HG02588 (cell line): ENCODE results near the gene MLLT3.
A peak's percentile ranks its signal among the peaks of the same experiment; 100 is the strongest.

Experiments used
- ATAC-seq: cut with Tn5 transposase; IDR thresholded peaks from one replicate; pipeline ENCODE4 v1.9.1; 2021; ENCODE audit warnings: mild to moderate bottlenecking, moderate library complexity; ENCODE audit not compliant: unreplicated experiment

The MLLT3 gene

GRCh38 chr9:20559231-20559890 lies 62.9 kb downstream of the MLLT3 start:
- no peak for ATAC-seq

- no peak for ATAC-seq
These were observed 63.7 kb downstream of the MLLT3 start for GRCh38 chr9:20558566-20559016.

- no peak for ATAC-seq
These were observed 64.3 kb downstream of the MLLT3 start for GRCh38 chr9:20557890-20558565.

GRCh38 chr9:20557285-20557684 lies 65.0 kb downstream of the MLLT3 start:
- ATAC-seq = no peak

- ATAC-seq = no peak
These were observed 68.6 kb downstream of the MLLT3 start for GRCh38 chr9:20553558-20554149.

- no peak for ATAC-seq
These were observed 69.3 kb downstream of the MLLT3 start for GRCh38 chr9:20552874-20553557.

- ATAC-seq = peak; percentile 69
These were observed 70.5 kb downstream of the MLLT3 start for GRCh38 chr9:20551835-20552234.

- no peak for ATAC-seq
These were observed 71.1 kb downstream of the MLLT3 start for GRCh38 chr9:20551236-20551635.

- no peak for ATAC-seq
These were observed 72.0 kb downstream of the MLLT3 start for GRCh38 chr9:20550326-20550725.

- no peak for ATAC-seq
These were observed 73.2 kb downstream of the MLLT3 start for GRCh38 chr9:20549053-20549452.

- no peak for ATAC-seq
These were observed 77.2 kb downstream of the MLLT3 start for GRCh38 chr9:20545023-20545622.

GRCh38 chr9:20540169-20540863 lies 82.0 kb downstream of the MLLT3 start:
- ATAC-seq = no peak

- ATAC-seq = no peak
These were observed 83.3 kb downstream of the MLLT3 start for GRCh38 chr9:20538956-20539355.

- ATAC-seq = no peak
These were observed 84.2 kb downstream of the MLLT3 start for GRCh38 chr9:20538092-20538491.

- ATAC-seq = no peak
These were observed 85.0 kb downstream of the MLLT3 start for GRCh38 chr9:20537294-20537693.

- ATAC-seq = no peak
These were observed 89.7 kb downstream of the MLLT3 start for GRCh38 chr9:20532584-20532983.

- no peak for ATAC-seq
These were observed 92.5 kb downstream of the MLLT3 start for GRCh38 chr9:20529837-20530236.

GRCh38 chr9:20528253-20528652 lies 94.0 kb downstream of the MLLT3 start:
- ATAC-seq = no peak

GRCh38 chr9:20526500-20527319 lies 95.6 kb downstream of the MLLT3 start:
- ATAC-seq = peak; percentile 88

- no peak for ATAC-seq
These were observed 97.5 kb downstream of the MLLT3 start for GRCh38 chr9:20524776-20525175.
